Measurements from ENCODE around the gene RBFA.

Gene RBFA

DNA sequence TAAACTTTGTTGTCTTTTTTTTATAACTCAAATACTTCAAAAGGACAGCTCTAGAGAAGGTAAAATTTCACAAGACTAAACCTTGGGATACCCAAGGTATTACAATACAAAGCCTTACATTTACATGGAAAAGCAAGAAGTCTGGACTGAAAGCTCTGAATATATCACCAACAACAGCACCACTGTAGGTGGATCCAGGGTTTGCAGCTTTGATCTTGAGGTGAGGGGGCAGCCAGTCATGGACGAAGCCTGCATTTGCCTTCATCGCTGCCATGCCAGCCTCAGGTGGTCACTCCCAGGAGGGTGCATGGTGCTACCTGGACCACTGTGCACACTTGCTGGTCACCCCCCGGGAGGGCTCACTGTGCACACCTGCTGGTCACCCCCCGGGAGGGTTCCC, 36.6 kb downstream of the RBFA start:
- Histone ChIP-seq H3K4me3 (ENCODE audit: low read depth, low read length) (no peak overlapping the region), H3K27ac (ENCODE audit: extremely low read depth, low read depth, low read length) (no peak overlapping the region), H3K9me3 (ENCODE audit: control insufficient read depth, insufficient read depth, low read depth, low read length) (no peaks in the 10 kb centered on the region), H3K4me1 (ENCODE audit: control insufficient read depth, insufficient read depth, low read length) (no peaks in the 10 kb centered on the region), H3K36me3 (ENCODE audit: control insufficient read depth in 2 of 2, insufficient read depth in 1 of 2, low read length in 2 of 2) (no peaks in the 10 kb centered on the region)
- CTCF ChIA-PET = no interaction called here
- TF ChIP-seq ZNF529 (tag by site-specific recombination; IDR thresholded peaks at IDR 0.05; ENCODE audit: insufficient replicate concordance) (no peak), ZNF664 (tag by site-specific recombination; IDR thresholded peaks at IDR 0.05) (no peak), ZNF837 (tag by site-specific recombination; IDR thresholded peaks at IDR 0.05) (no peak), YY1 (tag by site-specific recombination; IDR thresholded peaks at IDR 0.05) (no peak), ZNF473 (tag by site-specific recombination; IDR thresholded peaks at IDR 0.05) (no peak), REPIN1 (tag by site-specific recombination; IDR thresholded peaks at IDR 0.05; ENCODE audit: low read depth) (no peak), BCL11A (tag by site-specific recombination; IDR thresholded peaks at IDR 0.05; ENCODE audit: low read depth) (no peak), ZNF214 (tag by site-specific recombination; IDR thresholded peaks at IDR 0.05; ENCODE audit: borderline replicate concordance) (no peak), GLI4 (tag by site-specific recombination; IDR thresholded peaks at IDR 0.05) (no peak)
- TF ChIP-seq, protein P1, sequence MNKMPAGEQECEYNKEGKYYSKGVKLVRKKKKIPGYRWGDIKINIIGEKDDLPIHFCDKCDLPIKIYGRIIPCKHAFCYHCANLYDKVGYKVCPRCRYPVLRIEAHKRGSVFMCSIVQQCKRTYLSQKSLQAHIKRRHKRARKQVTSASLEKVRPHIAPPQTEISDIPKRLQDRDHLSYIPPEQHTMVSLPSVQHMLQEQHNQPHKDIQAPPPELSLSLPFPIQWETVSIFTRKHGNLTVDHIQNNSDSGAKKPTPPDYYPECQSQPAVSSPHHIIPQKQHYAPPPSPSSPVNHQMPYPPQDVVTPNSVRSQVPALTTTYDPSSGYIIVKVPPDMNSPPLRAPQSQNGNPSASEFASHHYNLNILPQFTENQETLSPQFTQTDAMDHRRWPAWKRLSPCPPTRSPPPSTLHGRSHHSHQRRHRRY (tag by site-specific recombination; IDR thresholded peaks at IDR 0.05) = no peak
- TF ChIP-seq, protein P2, sequence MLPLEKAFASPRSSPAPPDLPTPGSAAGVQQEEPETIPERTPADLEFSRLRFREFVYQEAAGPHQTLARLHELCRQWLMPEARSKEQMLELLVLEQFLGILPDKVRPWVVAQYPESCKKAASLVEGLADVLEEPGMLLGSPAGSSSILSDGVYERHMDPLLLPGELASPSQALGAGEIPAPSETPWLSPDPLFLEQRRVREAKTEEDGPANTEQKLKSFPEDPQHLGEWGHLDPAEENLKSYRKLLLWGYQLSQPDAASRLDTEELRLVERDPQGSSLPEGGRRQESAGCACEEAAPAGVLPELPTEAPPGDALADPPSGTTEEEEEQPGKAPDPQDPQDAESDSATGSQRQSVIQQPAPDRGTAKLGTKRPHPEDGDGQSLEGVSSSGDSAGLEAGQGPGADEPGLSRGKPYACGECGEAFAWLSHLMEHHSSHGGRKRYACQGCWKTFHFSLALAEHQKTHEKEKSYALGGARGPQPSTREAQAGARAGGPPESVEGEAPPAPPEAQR (tag by site-specific recombination; IDR thresholded peaks at IDR 0.05) = no peak
- POLR2A ChIA-PET = no interaction called here

DNA sequence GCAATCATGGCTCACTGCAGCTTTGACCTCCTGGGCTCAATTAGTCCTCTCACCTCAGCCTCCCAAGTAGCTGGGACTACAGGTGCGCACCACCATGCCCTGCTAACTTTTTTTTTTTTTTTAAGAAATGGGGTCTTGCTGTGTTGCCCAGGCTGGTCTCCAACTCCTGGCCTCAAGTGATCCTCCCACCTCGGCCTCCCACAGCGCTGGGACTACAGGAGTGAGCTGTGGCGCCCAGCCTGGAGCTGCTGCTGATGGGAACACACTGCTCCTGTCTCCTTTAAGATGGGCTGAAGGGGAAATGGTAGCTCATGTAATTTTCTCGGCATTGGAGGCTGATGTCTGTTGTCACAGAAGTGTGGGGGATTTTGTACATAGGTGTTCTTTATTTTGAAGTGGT, 39.9 kb downstream of the RBFA start:
- H3K9me3 ChIP-seq (ENCODE audit: control insufficient read depth, insufficient read depth, low read depth, low read length) = no peaks in the 10 kb centered on the region
- H3K4me3 ChIP-seq (ENCODE audit: low read depth, low read length) = no peak overlapping the region
- no peak for TF ChIP-seq ZNF596 (tag by site-specific recombination; IDR thresholded peaks at IDR 0.05)
- TF ChIP-seq KLF10 (tag by site-specific recombination; IDR thresholded peaks at IDR 0.05) = no peak
- TF ChIP-seq ZFP37 (tag by site-specific recombination; IDR thresholded peaks at IDR 0.05) = no peak
- no peak for TF ChIP-seq ZNF114 (tag by site-specific recombination; IDR thresholded peaks at IDR 0.05)
- TF ChIP-seq ZBTB17 (tag by site-specific recombination; IDR thresholded peaks at IDR 0.05) = no peak
- CTCF ChIA-PET = no interaction called here
- no peaks in the 10 kb centered on the region for H3K36me3 ChIP-seq (ENCODE audit: control insufficient read depth in 2 of 2, insufficient read depth in 1 of 2, low read length in 2 of 2)
- H3K27ac ChIP-seq (ENCODE audit: extremely low read depth, low read depth, low read length) = no peak overlapping the region
- POLR2A ChIA-PET = no interaction called here
- no peaks in the 10 kb centered on the region for H3K4me1 ChIP-seq (ENCODE audit: control insufficient read depth, insufficient read depth, low read length)

DNA sequence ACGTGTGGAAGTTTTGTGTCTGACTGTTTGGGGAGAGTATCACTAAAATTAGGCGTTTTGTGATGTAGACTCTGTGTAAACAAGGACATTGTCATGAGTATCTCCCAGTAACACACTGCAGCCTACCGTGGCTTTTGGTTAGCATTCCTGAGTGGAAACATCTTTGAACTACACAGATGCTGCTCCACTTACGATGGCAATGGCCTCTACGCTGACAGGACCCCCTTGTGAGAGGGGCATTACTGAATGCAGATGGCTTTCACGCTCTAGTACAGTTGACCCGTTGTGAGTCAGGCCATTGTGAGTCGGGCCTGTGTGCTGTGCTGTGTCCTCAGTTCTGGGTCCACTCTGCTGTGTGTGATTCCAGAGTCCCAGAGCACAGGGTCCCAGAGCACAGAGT, 40.5 kb downstream of the RBFA start:
- no peak overlapping the region for H3K27ac ChIP-seq (ENCODE audit: extremely low read depth, low read depth, low read length)
- no peaks in the 10 kb centered on the region for H3K36me3 ChIP-seq (ENCODE audit: control insufficient read depth in 2 of 2, insufficient read depth in 1 of 2, low read length in 2 of 2)
- no peak for TF ChIP-seq KLF1 (tag by site-specific recombination; IDR thresholded peaks at IDR 0.05)
- no peak for TF ChIP-seq ZNF37A (tag by site-specific recombination; IDR thresholded peaks at IDR 0.05)
- TF ChIP-seq SETDB1 (IDR thresholded peaks at IDR 0.05; ENCODE audit: insufficient read length, low read length) = no peak
- TF ChIP-seq BCL11B (tag by site-specific recombination; IDR thresholded peaks at IDR 0.05; ENCODE audit: low read depth) = no peak
- TF ChIP-seq KLF8 (tag by site-specific recombination; IDR thresholded peaks at IDR 0.05) = no peak
- TF ChIP-seq ZNF664 (tag by site-specific recombination; IDR thresholded peaks at IDR 0.05) = no peak
- no peak for TF ChIP-seq ZNF23 (tag by site-specific recombination; IDR thresholded peaks at IDR 0.05; ENCODE audit: borderline replicate concordance)
- no peak for TF ChIP-seq ZNF501 (tag by site-specific recombination; IDR thresholded peaks at IDR 0.05)
- no peak for TF ChIP-seq ZNF335 (tag by site-specific recombination; conservative IDR thresholded peaks at IDR 0.05)
- TF ChIP-seq, protein P3, sequence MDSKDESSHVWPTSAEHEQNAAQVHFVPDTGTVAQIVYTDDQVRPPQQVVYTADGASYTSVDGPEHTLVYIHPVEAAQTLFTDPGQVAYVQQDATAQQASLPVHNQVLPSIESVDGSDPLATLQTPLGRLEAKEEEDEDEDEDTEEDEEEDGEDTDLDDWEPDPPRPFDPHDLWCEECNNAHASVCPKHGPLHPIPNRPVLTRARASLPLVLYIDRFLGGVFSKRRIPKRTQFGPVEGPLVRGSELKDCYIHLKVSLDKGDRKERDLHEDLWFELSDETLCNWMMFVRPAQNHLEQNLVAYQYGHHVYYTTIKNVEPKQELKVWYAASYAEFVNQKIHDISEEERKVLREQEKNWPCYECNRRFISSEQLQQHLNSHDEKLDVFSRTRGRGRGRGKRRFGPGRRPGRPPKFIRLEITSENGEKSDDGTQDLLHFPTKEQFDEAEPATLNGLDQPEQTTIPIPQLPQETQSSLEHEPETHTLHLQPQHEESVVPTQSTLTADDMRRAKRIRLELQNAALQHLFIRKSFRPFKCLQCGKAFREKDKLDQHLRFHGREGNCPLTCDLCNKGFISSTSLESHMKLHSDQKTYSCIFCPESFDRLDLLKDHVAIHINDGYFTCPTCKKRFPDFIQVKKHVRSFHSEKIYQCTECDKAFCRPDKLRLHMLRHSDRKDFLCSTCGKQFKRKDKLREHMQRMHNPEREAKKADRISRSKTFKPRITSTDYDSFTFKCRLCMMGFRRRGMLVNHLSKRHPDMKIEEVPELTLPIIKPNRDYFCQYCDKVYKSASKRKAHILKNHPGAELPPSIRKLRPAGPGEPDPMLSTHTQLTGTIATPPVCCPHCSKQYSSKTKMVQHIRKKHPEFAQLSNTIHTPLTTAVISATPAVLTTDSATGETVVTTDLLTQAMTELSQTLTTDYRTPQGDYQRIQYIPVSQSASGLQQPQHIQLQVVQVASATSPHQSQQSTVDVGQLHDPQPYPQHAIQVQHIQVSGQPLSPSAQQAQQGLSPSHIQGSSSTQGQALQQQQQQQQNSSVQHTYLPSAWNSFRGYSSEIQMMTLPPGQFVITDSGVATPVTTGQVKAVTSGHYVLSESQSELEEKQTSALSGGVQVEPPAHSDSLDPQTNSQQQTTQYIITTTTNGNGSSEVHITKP (tag by site-specific recombination; IDR thresholded peaks at IDR 0.05) = no peak
- no peaks in the 10 kb centered on the region for H3K4me1 ChIP-seq (ENCODE audit: control insufficient read depth, insufficient read depth, low read length)
- POLR2A ChIA-PET = no interaction called here
- H3K9me3 ChIP-seq (ENCODE audit: control insufficient read depth, insufficient read depth, low read depth, low read length) = no peaks in the 10 kb centered on the region
- H3K4me3 ChIP-seq (ENCODE audit: low read depth, low read length) = no peak overlapping the region
- CTCF ChIA-PET = no interaction called here
